Measurements from ENCODE around the gene COL3A1.

DNA sequence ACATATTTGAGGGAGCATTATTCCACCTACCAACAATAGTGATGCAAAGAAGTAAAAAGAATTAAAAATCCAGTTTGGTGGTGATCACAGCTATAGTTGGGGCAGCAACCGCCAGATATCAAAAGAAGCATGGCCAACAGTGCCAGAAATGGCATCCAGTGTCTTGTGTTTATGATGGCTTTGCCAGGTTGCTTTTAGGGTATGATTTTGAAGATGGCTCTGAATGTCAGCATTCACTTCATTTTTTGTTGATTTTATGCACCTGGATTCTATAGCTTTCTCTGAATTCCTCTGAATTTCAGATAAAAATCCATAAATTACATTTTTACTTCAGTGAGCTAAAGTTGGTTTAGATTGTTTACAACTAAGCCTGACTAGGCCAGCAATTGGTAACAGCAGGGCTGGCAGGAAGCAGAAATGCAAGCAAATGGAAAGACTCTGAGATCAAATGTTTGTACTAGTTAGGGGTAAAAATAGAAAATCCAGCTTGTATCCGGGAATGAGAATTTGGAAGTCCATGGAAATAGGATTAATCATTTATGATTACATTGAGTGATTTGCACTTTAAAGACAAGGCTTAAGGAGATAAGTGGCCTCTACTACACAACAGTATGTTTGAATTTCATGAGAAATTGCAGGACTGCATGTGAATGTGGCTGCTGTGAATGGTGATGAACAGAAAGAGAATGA lies 40.4 kb downstream of the COL3A1 start:
- TF ChIP-seq POLR2A (IDR thresholded peaks at IDR 0.05; ENCODE audit: low read depth, low read length) (no peak), POLR2AphosphoS5 (IDR thresholded peaks at IDR 0.05; ENCODE audit: low read depth, low read length) (no peak), TAF1 (IDR thresholded peaks at IDR 0.05; ENCODE audit: borderline replicate concordance, low read depth, low read length) (no peak)
